ENCODE results near the gene OTOG.

GRCh38 chr11:17513853-17514252 lies 33.2 kb upstream of the OTOG start:
- TF ChIP-seq EZH2 (IDR thresholded peaks at IDR 0.05; ENCODE audit: insufficient read depth, poor library complexity, severe bottlenecking) (no peak), EZH2phosphoT487 (IDR thresholded peaks at IDR 0.05; ENCODE audit: insufficient read depth, low read depth) (no peak)

Measured in GM23248 (cell line).